ENCODE results near the gene PLCB4.

Gene PLCB4

DNA sequence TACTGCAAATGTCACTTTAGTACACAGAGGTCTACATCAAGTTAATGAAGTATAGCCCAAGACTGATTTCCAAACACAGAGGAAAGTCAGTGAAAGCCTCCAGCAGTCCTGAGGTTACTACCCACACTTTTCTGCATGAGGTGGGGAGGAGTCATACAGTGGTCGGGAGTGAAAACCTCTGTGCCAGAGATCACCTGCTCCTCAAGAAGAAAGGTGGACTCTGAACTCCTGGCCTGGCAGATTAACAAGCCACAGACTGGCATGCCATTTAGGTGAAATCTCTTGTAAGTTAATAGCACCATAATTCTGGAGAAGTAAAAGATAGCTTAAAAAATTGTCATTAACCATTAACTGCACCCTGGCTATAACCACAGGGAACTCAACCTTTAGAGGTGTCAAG lies 320.5 kb downstream of the PLCB4 start:
- H3K4me3 ChIP-seq (ENCODE audit: low read depth, low read length) = no peak overlapping the region

DNA sequence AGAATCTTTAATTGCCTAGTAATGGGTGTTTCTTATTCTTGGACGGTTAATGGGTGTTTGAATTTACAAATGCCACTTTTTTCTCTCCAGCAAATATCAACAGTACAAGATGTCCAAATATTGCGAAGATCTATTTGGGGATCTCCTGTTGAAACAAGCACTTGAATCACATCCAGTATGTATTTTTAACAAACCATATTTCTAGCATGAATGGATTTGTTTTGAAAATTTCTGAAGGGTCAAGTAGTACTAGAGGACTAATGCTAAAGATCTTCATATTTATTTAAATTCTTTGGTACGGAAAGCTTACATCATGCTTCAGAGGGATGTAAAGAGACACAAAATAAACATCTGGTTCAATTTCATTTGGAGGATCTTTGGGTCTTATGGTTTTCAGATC lies 321.6 kb downstream of the PLCB4 start:
- no peak overlapping the region for H3K4me3 ChIP-seq (ENCODE audit: low read depth, low read length)

DNA sequence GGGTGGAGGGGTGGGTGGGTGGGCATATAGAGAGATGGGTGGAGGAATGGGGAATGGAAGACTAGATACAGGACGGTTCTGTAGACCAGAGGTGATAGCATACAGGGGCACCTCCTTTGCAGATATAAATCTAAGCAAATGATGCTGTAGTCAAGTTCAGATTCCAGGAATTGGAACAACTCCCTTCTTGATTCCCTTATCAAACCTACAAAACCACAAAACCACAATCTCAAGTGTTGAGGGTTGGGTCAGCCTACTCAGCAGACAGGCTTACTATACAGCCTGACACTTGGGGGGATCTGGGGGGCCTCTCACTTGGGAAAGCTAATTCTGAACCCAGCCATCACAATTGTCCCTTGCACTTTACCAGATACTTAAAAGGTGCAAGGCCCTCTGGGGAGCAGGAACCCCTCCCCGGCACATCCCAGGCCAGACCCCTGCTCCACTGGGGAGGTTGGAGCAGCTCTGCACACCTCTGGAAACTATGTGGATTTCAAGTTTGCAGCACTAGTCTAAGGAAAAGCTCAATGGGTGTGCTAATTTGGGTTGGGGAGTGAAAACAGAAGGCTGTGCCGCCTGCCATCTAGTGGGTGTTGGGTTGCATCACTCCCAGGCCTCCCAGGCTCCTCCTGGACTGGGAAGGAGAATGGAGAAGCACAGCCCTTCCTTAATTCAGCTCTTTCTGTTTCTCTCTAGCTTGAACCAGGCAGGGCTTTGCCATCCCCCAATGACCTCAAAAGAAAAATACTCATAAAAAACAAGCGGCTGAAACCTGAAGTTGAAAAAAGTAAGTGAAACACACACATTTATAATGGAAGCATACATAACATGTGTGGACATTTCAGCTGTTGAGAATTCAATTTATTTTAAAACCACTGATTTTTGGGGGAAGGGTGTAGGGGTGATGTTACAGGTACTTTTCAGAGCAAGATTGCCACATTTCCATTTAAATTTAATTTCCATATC lies 324.3 kb downstream of the PLCB4 start:
- no peak overlapping the region for H3K4me3 ChIP-seq (ENCODE audit: low read depth, low read length)

DNA sequence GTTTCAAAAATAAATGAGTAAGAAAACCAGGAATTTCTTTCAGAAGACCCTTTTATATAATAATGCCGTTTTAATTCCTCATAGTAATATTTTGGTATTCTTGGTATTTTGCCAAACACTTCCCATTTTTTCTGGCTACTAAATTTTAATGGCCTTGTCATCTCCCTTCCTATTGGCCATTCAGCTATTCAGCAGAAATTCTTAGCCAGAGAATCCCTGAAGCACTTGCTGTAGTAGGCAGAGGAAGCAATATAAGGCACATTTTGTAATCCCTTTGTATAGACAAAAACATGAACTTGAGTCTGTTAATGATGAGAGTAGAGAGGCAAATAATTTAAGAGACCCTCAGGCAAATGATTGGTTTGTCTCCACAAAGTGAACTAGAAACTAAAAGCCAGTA lies 327.1 kb downstream of the PLCB4 start:
- H3K4me3 ChIP-seq (ENCODE audit: low read depth, low read length) = no peak overlapping the region

DNA sequence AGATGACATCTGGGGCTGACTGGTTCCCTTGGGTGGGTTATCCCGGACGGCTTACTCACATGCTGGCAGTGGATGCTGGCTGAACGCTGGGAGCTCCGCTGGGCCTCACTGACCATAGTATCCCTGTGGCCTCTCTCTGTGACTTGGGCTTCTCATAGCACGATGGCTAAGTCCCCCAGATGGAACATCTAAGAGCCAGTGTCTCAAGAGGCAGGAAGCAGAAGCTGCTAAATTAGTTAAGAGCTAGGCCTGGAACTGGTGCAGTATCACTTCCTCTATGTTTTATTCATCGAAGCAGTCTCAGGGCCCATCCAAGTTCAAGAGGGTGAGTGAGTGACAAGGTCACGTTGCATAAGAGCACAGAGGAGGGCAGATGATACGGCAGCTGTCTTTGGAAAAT lies 329.0 kb downstream of the PLCB4 start:
- H3K4me3 ChIP-seq (ENCODE audit: low read depth, low read length) = no peak overlapping the region

DNA sequence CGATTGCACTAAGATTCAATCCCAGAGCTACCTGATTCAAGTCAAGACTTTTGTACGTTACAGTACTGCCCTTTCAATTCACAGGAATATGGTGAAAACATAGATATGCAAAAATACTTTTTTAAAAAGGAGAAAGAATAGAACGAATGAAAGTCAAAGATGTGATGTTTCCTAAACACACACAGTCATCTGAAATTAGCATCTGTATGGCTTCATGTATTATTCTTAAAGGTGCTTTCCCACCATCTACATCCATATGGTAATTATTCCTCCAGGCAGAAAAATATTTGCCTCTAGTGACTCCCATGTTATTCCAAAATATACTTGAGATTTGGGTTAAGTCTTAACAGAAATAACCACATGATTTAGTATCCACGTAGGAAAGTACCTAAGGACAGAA lies 330.0 kb downstream of the PLCB4 start:
- H3K4me3 ChIP-seq (ENCODE audit: low read depth, low read length) = no peak overlapping the region

DNA sequence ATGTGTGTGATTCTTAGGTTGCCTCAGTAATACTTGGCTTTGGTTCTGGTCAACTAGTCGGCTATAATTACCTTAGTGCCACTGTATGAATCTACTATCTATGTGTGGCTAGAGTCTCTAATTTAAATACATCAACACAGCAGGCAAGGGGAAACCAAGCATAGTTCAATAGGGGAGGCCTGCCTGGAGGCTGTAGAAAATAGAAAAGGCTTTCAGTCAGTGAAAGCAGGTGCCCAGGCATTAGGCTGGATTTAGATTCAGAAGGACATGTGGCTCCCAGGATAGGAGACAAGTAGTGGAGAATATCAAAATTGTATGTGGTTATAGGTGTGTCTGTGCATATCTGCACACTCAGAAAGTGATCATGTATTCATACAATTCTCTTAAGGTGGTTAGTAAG lies 330.4 kb downstream of the PLCB4 start:
- no peak overlapping the region for H3K4me3 ChIP-seq (ENCODE audit: low read depth, low read length)

DNA sequence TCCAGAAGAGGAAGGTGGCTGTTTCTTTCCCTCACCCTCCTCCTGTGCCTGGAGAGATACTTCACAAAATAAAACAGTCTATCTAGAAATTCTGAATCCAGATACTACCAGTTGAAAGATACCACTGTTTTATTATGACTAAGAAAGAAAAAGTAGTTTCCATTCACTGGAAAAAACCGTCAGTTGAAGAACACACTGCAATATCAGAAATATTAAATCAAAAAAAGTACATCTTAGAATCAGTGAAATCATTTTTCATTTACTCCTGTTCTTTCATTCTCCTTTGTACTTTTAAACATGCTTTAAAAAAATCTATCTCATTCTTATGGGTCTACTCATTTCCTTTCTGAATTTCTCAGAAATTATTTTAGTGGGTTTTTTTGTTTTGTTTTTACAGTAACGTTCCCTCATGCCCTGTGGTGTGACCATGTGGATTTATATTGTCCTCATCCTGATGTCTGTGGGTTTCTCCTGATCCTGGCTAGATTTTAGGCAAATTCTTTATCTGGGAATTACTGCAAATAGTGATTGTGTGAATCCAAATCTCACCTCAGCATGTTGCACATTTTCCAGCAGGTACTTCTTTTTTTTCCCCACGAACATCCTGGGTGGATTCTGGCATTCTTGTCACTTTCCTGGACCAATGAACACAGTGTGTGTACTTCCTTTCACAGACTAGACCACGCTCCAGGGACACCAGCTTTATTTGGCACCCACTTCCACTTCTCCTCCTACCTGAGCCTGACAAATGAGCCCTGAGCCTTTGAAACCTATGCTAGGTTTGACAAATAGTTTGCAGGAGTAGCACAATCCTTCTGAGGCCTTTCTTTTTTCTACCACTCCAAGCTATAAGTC lies 331.5 kb downstream of the PLCB4 start:
- H3K4me3 ChIP-seq (ENCODE audit: low read depth, low read length) = no peak overlapping the region

DNA sequence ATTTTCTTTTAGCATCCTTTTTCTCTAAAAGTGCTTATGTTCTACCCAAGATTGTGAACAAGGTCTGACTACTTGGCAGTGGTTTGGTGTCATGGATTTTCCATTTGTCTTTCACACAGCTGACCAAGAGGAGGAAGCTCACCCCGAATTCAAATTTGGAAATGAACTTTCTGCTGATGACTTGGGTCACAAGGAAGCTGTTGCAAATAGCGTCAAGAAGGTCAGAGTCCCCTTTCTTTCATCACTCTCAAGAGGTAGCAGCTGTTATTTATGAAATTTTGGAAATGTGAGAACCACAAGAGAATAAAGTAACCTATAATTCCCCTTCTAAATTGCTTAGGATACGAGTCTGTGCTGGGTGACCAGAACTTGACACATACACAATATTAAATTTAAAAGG lies 332.5 kb downstream of the PLCB4 start:
- no peak overlapping the region for H3K4me3 ChIP-seq (ENCODE audit: low read depth, low read length)

DNA sequence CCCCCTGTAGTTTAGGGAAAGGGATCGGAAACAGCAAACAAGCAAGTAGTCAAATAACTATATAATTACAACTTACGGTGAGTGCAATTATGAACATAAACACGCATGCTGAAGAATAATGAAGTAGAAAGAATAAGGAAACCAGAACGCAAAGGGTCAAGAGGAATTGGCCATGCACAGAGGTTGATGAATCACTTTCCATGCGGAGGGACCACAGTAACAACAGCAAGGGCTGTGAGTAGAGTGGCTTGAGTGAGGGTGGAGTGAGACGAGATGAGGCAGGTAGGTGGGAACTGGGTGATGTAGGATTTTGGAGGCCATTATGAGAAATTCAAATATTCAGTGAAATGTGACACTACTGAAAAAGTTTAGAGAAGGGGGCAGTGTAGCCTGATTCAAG lies 333.3 kb downstream of the PLCB4 start:
- no peak overlapping the region for H3K4me3 ChIP-seq (ENCODE audit: low read depth, low read length)

DNA sequence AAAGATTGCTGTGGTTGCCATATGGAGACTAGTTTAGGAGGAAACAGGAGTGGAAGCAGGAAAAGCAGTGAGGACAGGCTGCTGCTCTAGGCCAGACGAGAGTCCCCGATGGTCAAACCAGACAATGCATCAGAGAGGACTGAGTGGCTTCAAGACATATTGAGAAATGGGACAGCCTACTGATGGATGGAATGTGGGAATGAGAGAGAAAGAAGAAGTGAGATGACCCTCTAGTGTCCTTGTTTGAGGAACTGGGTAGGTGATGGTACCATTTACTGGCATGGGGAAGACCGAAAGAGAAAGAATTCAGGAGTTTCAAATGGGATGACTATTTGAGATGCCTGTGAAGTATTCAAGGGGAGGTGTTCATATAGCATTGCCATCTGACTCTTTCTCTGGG lies 333.7 kb downstream of the PLCB4 start:
- H3K4me3 ChIP-seq (ENCODE audit: low read depth, low read length) = no peak overlapping the region

DNA sequence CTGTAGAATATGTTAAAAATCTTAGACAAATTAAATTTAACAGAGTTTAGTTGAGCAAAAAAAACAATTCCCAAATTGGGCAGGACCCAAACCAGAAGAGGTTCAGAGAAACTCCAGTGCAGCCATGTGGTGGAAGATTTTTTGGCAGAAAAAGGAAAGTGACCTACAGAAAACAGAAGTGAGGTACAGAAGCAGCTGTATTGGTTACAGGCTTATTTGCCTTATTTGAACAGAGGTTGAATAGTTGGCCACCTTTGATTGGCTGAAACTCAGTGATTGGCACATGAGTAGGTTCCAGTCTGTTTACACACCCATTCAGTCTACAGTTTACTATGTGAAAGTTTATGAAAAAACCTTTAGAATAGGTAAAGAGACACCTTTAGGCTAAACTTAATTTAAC lies 334.6 kb downstream of the PLCB4 start:
- no peak overlapping the region for H3K4me3 ChIP-seq (ENCODE audit: low read depth, low read length)

DNA sequence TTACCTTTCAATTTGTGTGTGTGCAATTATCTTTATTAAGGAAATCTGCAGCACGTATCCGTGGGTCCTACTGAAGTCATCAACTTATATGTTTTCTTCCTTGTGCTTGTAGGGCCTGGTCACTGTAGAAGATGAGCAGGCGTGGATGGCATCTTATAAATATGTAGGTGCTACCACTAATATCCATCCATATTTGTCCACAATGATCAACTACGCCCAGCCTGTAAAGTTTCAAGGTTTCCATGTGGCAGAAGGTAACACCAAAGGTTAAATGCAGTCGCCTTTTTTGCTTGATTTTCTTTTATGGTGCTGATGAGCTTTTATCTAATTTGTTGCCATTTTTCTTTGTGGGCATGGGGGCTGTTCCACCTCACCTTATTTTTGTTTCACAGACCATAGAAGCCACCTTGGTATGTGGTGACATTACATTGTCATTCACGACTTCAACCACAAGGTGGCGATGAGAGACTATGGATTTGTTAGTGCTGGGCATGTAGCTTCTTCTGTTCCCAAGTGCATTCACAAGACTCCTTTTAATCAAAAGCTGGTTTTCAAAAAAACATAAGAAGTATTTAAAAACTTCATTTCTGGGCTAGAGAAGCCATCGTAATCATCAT lies 339.0 kb downstream of the PLCB4 start:
- no peak overlapping the region for H3K4me3 ChIP-seq (ENCODE audit: low read depth, low read length)

DNA sequence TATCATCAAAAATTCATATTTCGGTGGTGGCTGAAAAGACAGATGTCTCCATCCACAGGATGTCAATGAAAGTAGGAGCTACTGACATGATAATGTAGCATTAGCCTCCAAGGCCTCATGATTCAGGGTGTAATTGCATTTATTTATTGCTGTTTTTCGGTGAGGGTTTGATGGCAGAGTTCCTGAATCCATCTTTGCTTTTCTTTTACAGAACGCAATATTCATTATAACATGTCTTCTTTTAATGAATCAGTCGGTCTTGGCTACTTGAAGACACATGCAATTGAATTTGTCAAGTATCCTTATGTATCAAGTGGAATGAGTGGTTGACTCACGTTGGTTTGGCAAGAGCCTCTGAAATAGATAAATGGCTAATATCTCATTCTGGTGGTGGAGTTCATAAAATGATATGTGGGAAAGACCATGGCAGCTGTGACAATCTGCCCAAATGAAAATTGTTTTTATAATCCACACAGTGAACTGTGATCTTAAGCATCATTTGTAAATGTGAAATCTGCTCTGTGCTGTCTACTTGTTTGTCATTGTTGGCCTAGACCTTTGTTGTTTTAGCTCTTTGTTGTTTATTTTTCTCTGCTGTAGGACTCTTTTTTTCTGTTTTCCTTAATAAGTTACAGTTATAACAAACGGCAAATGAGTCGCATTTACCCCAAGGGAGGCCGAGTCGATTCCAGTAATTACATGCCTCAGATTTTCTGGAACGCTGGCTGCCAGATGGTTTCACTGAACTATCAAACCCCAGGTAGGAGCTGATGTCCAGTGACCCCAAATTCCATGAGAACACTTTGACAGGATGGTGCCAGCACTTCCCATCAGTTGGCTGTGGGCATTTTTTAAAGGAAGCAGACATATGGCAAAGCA lies 339.8 kb downstream of the PLCB4 start:
- H3K4me3 ChIP-seq (ENCODE audit: low read depth, low read length) = no peak overlapping the region

DNA sequence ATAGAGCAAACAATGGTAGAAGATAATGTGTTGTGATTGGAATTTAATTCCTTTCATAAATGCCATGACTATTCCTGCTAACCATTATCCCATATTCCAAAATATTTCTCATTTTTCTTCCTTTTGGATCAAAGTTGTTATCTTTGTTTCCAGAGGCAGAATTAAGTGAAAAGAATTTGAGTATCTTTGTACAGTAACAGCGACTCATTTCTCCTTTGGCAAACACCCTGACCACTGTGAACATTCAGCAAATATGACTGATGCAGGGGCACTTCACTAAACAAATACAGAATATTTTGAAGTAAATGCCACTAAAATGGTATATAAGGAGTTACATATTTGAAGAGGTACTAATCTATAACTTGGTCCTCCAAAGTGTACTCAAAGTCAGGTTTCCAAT lies 340.5 kb downstream of the PLCB4 start:
- no peak overlapping the region for H3K4me3 ChIP-seq (ENCODE audit: low read depth, low read length)

DNA sequence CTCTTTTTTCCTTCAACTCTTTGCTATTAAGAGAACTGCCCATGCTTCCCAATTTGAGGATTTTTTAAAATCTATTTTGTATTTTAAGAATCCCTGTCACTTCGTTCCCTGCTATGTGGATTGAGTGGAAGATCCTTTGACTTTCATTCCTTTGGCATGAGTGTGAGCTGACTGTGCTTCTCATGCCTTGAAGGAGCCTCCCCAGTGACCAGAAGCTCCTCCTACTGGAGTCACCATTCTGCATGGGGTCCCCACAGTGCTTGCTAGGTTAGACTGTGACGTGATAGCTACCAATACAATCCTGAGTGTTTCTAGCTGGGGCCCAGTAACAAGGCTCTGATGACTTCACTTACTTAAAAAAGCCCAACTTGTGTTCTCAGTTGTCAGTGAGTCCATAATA lies 341.1 kb downstream of the PLCB4 start:
- H3K4me3 ChIP-seq (ENCODE audit: low read depth, low read length) = no peak overlapping the region

DNA sequence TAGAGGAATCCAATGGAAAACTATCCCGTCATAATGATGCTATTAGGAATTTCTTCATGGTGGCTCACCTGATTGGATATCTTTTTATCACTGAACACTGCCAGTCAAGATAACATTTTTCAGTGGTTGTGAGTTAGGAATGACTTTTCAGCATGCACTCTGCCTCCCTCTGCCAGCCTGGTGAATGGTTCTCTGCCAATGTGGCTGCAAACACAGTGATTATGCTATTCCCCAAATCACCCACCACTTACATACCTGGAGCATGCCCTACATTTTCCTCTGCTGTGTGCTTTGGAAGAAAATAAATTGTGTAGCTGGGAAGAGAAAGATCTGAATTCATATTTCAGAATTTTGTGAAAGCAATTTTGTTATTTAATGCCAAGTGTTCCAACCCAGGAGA lies 342.9 kb downstream of the PLCB4 start:
- no peak overlapping the region for H3K4me3 ChIP-seq (ENCODE audit: low read depth, low read length)

DNA sequence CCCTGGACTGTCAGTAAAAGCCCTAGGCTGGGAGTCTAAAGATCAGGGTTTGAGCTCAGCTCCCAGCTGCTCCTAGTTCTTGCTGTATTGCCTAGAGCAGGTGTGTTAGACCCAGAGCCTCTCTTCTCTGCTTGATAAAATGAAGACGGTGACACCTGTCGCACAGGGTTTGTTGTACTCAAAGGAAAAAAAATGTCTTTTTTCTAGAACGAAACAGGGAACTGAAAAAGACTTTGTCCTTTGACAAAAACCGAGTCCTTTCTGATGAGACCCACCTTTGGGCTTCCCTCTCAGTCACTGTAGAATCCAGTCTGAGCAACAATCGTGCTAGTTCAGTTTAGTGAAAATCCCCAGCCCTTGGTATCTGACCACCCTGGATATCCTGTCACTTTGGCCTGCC lies 343.4 kb downstream of the PLCB4 start:
- H3K4me3 ChIP-seq (ENCODE audit: low read depth, low read length) = no peak overlapping the region

DNA sequence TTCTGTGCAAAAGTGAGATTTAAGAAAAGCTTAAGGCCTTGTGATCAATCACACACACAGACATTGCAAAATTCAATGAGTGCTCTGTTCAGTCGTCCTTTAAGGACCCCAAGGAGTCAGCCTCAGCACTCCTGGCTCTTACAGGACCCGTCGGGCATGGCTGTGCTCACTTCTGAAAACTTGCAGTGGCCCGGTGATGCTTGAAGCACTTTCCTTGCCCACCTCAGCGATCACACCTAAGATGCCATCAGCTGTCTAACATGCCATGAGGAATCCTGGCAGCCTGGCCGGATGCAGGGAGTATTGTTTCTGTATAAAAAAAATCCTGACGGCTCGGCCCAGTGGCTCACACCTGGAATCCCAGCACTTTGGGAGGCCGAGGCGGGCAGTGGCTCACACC lies 344.1 kb downstream of the PLCB4 start:
- H3K4me3 ChIP-seq (ENCODE audit: low read depth, low read length) = no peak overlapping the region

DNA sequence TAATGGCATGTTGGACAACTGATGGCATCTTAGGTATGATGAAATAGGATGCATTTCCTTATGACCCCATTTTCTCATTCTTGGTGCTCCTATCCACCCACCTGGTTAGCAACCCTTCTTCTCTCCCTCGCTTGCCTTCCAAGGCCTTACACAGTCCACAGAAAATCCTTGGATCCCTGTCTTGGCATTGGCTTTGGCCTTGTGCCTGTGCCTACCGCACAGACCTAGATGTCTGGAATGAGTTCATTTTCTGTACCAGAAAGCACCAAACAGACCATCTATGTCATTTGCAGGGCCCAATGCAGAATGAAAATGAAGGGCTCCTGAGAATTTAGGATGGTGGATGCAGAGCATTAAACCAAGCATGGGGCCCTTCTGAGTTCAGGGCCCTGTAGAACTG lies 346.5 kb downstream of the PLCB4 start:
- no peak overlapping the region for H3K4me3 ChIP-seq (ENCODE audit: low read depth, low read length)

DNA sequence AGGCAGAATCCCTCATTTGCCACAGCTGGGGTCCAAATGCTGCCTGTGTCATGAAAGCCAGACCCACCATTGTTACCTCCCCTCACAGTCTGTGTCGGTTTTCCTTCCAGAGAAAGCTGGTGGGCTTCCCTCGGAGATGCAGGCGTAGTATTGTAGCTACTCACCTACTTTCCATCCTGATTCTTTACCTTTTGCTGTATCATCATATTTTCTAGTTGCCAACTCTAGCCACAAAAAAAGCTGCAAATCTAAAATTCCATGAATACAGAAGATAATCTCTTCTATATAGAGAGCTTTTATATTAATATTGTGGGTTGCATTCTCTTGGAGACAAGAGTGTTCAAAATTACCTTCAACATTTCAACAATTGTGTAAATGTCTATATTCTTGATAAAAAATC lies 347.5 kb downstream of the PLCB4 start:
- no peak overlapping the region for H3K4me3 ChIP-seq (ENCODE audit: low read depth, low read length)

All from iPS-11a (cell line).